Globus pallidus (tissue), 1 donor: ENCODE measurements around the gene POMC.
"Not testable (repeated sequence)": the region's sequence is repeated elsewhere in the genome, so short reads cannot be mapped to it uniquely, and the experiment has no call there.

Source experiments
- DNase-seq: peaks from one replicate; pipeline ENCODE4 v3.0.0-alpha.2; 2015; ENCODE audit warnings: low spot score

POMC gene

DNA sequence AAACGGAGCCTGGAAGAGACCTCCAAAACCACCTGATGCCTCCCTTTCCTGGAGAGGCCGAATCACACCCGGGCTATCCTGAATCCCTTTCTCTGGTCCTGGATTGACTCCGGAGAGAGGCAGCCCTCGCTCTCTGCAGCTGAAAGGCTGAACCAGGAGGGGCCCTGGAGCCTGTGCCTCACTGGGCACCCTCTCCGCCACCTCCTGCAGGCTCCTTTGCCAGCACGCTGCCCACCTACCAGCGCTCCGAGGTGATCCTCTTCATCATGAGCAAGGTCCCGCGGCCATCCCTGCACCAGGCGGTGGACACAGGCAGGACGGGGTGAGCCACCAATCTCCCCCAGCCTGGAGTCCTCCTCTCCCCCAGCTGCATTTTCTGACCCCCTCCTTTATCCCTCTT is 35.7 kb downstream of the POMC start:
- no peak for DNase-seq

DNA sequence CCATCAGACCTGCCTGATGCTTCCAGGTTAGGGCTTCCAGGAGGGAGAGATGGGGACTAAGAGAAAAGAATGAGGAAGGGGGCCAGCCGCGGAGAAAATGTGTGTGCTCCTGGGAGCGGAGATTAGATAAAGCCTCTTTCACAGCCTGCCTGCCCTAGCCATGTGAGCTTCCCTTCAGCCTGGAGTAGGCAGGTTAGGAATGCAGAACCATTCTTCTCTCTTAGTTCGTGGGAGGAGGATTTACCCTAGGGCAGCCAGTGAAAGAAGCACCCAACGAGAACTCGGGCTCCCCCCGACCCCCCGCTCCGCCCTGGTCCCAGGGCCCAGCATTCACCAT is 36.1 kb downstream of the POMC start:
- no peak for DNase-seq

DNA sequence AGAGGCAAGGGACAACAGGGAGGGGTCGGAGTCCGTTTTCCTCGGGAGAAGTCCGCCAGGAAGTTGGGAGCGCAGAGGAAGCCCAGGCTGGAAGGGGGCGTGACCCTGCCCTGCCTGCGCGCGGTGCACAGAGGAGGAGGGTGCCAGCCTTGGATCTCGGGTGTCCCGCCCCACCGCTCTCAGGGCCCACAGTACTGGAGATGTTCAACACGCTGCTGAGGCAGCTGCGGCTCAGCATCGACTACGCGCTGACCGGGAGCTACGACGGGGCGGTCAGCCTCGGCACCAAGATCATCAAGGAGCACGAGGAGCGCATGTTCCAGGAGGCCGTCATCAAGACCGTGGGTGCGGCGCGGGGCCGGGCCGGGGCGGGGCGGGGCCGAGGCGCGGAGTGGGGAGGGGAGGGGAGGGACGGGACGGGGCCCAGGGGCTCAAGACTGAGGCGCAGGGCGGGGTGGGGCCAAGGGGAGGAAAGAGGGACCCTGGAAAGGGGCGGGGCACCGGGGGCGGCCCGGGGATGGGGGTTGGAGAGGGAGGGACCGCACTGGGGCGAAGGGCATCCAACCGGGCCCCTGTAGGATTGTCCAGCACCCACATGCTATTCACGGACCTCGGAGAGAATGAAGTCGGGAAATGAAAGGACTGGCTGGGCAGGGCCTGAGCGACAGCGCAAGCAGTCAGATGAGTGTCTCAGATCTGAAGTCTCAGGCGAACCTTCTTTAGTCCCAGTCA is 36.6 kb downstream of the POMC start:
- no peak for DNase-seq

DNA sequence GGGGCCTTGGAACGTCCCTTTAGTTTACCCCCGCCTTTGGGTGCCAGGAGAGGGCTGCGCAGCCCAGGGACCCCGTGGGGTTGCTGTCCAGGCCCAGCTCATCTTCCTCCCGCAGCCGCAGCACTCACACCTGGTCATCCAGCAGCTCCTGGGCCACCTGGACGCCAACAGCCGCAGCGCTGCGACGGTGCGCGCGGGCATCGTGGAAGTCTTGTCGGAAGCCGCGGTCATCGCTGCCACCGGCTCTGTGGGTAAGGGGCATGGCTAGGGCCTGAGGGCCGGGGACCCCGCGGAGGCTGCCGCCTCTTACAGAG is 37.2 kb downstream of the POMC start:
- no peak for DNase-seq

DNA sequence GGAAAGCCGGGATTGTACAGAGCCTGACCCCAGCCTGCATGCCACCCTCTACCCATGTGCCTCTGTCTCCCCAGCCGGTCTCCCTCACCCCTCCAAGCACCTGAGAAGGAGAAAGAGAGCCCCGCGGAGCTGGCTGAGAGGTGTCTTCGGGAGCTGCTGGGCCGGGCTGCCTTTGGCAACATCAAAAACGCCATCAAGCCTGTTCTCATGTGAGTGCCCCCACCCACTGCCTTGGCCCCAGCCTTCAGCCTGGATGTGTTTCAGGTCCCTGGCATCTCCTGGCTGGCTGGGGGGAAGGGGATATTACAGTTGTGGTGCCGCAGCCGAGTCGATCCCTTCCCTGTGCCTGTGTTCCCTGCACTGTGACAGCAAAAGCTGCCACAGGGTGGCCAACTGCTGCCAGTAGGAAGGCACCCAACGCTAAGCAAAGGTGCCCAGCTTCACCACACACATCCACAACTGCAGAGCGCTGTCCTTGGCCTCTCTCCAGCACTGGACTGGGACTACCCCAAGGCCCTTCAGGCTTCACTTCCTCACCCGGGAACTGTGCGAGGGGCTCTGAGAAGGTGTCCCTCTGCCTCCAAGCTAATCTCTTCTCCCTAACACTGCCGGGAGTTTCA is 38.4 kb downstream of the POMC start:
- DNase-seq: no peak

DNA sequence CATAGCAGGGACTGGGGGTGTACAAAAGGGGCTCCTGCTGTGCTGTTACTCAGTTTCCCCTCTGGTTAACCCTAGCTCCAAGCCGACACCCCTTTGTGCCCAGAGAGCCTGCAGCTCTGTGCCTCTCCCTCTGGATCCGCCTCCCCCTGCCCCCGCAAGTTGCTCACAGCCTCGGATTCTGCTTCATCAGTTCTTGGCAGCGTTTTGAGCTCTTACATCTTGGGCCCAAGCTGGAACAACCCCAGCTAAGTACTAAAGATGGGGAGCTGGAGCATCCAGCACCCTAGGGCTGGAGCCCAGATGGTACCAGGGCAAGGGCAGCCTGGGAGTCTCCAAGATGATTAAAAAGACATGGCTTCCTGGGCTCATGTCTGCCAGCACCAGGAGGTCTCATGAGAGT is 40.7 kb downstream of the POMC start:
- DNase-seq: no peak

DNA sequence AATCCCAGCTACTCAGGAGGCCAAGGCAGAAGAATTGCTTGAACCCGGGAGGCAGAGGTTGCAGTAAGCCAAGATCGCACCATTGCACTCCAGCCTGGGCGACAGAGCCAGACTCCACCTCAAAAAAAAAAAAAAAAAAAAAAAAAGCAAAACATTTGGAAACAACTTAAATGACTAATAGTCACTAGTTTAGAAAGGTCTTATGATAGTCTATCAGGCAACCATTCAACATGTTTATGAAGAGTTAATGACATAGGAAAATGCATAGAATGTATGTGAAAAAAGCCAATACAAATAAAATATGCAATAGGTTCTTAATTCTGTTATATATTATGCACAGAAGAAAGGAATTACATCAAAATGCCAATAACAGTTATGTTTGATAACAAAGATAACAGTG is 41.3 kb downstream of the POMC start:
- not testable (repeated sequence) for DNase-seq

DNA sequence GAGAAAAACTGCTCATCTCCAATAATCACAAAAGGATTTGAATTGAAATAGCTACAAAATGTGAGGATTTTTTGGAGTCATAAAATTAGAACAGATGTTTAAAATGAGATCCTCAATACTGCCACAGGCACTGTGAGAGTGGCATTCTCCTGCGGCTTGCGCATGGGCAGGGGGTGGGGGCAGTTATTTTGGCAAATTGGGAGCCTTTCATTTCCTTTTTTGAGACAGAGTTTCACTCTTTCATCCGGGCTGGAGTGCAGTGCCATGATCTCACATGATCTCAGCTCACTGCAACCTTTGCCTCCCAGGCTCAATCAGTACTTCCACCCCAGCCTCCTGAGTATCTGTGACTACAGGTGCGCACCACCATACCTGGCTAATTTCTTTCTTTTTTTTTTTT is 42.4 kb downstream of the POMC start:
- DNase-seq: peak; percentile 36

DNA sequence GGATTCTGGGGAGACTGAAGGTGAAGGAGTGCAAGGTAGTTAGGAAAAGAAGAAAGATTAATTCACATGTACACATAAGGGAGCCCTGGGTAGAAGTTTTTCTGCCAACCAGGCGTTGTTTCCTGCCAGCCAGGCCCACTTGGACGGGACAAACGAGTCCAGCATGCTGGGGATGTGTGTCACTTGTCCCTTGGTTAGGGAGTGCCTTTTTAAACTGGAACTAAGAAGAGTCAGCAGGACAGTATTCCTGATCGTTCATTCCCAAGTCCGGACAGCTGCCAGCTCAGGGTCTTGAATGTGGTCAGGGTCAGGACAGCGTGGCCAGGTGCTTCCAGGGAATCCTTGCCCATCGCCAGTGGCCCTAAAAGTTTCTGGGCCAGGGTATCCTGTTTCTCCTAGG is 43.2 kb downstream of the POMC start:
- DNase-seq: no peak

DNA sequence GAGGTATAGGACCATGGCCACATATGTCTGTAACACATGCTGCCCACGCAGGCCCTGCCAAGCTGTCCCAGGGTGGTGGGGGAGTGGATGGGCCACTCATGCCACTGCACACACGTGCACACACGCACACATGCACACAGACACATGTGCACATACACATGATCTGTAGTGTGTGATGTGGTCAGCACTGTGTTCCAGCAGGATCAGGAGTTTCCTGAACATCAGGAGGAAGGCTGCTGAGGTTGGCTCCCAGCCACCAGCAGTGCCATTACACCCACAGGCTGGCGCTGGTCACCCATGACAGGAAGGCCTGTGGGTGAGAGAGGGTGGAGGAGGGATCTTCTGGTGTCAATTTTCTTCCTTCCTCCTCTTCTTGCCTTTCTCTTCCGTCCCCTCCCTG is 44.7 kb downstream of the POMC start:
- no peak for DNase-seq

DNA sequence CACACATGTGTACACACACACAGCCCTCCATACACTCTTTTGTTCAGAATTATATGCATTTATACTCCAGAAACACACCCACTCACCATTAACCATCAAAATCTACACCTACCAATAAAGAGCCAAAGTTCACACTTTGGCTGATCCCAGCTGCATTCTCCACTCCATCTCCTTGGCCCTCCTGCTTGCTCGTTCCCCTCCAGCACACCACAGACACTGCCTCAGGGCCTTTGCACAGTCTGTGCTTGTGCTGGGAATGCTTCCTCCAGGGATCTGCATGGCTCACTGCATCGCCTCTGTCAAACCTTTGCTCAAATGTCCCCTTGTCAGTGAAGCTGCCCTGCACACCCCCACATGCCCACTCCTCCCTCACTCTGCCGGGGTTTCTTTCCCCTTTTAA is 46.0 kb downstream of the POMC start:
- DNase-seq: no peak

DNA sequence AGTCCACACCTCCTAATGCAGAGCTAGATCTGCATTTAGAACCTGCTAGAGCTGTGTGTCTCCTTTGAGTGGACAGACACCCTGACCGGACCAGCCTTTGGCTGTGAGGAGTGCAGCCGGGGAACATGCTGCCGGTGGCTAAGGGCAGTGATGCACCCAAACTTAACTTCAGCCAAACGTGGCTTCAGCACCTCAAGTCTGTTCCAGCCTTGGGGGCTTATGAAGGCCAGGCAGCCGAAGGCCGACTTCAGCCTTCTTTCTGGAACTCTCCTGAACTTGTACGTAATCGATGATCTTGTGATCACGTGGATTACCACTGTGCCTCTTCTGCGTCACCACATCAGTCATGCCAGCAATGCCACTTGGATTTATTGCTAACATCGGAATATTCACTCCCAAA is 49.1 kb downstream of the POMC start:
- no peak for DNase-seq

DNA sequence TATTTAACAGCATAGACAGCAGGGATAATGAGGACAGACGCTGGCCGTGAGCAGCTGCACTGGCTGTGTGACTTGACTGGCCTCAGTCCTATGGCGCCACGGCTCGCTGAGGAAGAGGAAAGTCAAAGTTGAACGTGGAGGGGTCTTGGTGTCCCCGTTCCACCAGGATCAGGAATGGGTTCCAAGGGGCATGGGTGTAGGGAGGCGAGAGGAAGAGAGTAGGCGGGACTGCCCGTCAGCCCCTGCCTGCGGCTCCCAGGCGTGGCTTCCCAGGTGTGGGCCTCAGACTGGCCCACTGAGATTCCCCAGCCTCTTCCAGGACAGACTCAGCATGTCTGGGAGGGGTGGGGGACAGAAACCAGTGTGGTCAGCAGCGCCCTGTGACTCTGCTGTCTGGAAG is 51.4 kb downstream of the POMC start:
- no peak for DNase-seq

DNA sequence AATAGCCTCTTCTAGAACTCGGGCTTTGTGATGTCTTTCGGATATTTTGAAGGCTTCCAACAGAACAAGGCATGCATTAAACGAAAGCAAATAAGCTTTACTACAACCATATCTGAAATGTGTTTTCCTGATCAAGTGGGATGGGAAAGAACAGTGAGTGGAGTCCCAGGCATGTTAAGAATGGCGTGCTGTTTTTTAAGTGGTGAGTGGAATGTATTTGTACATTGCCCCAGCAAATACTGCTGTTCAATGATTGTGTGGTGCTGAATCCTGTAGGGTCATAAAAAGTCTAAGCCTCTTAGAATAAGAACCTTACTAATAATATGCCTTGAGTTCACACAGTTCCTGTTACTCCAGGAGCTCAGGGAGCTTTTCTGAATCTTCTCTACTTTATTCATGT is 52.5 kb downstream of the POMC start:
- DNase-seq: no peak

DNA sequence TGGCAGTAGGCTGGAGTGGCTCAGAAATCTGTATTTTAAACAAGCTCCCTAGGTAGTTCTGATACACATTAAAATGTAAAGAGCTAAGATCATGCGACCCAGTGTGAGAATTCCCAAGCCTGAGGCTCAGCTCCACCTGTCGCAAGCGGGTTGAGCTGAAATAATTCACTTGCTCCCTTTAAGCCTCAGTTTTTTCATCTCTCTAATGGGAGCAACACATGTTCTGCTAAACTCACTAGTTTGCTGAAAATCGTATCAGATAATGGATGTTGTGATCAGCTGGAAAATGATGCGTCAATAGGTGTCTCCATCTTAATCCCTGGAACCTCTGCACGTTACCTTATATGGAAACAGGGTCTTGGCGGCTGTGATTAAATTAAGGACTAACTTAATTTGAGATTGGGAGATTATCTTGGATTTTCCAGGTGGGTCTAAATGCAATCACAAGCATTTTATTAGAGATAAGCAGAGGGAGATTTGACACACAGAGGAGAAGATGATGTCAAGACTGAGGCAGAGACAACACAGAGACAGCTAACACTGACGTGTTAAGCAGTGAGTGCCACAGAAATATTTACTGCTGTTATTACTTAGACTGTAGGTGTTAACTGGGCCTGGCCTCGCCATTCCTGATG is 53.0 kb downstream of the POMC start:
- DNase-seq: no peak

DNA sequence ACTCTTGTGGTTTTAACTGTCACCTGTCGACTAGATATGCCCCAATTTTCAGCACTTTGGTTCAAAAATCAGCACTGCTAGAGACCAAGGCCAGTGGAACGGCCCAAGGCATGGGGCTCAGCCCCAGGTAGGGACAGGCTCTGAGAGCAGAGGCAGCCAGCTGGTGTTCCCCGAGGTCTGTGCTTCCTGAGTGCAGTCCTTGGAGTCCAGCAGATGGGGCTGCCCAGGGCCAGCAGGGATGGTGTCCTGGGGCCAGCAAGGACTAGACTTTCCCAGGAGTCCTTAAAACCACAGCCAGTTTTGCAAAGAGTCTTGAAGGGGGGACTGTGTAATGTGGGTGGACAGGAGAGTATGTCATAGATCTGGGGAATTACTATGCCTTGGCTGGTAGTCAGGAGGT is 56.3 kb downstream of the POMC start:
- no peak for DNase-seq
